ENCODE results near the gene SNTB2.

The SNTB2 gene

DNA sequence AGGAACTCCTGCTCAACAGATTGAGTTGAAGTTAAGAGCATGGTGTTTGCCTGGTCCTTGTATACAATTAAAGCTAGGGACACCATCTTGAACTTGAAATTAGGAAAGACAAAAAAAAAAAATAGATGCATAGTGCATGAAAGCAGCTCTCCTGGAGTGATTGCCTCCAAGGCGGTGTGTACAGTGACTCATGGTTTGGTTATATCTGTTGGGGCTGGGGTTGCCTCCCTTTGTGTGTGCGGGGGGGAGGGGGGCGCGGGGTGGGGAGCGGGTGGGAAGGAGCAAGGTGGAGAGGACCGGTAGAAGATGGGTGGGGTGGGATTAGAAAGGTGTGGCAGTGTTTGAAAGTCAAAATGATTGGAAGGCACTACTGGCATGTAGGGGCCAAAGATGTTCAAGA lies 161.3 kb downstream of the SNTB2 start:
- DNase-seq: no peak

DNA sequence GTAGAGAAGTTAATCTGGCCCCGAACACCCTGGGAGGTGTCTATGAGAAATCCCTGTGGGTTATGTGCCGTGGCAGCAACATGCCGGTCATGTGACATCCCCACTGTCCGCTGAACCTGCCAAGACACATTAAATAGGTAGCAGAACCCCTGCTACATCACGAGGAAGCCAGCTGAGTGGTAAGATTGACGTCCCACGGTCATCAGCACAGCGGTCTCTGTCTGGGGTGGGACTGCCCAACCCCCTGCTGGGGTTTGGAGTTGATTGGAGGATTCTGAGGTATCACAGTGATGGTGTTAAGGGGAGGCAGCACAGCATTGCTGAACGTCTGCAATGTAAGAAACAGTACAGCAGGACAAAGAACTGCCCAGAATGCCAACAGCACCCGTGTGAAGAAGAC lies 162.6 kb downstream of the SNTB2 start:
- no peak for DNase-seq

DNA sequence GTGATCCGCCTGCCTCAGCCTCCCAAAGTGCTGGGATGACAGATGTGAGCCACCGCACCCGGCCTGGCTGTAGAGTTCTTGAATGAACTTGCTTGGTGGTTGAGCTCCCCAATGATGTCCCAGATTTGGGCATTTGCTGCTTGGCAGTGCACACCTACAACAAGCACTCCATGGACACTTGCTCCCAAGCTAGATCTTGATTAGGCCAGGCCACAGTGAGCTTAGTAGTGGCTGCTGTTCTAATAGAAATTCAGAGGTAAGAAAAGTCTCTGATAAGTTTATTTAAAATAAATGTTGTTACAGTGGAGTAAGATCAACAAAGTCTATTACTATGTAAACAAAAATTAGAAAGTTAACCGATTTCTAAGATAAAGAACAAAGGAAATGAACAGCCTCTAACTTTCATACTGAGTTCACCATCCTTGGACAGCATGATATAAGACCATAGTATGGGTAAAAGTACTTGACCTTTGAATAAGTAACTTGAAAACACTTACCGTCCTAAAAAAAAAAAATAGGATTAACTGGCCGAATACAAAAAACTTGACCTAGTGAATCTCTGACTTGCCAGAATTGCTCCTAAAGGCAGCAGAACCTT lies 163.7 kb downstream of the SNTB2 start:
- DNase-seq: no peak

DNA sequence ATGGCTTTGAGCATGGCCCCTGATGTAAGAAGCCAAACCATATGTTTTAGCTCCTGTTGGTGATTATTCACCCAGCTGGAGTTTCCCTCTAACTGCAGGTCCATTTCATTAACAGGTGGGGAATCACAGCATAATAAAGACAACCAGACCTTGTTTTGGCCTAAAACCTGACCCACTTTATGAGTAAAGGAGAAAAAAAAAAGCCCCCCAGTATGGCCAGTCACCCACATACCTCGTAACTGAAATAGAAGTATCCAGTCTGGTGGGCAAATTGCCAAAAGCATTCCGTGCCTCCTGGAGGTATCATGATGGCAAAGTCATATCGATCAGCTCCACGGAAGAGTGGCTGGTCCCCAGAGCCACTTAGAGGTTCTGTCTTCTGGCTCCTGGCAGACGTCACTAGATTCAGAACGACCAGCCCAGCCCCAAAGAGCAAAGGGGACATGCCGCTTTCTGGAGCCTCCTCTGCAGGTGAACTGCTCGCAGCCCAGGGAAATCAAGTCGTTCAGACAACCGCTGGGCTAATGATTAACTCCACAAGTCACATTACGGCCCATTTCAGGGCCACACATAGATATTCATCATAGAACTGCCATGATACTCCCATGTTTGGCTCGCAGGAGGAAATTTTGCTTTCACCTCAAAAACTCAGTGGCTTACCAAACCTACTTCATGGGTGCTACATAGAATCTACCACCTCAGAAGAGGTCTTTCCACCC lies 164.5 kb downstream of the SNTB2 start, which contains the start of gene TMED6:
TSS of gene TMED6 (minus strand) at position 478 of the 719 bp plus-strand sequence. CDS start at position 445, 33 bp downstream.
- no peak for DNase-seq
